HepG2 (cell line): ENCODE results near the gene MT4. TPM values are rescaled to one million over a fixed set of nuclear protein-coding genes. Genes with fewer than 3 reads are reported as not detected.
A peak's percentile ranks its signal among the peaks of the same experiment; 100 is the strongest.

ENCODE experiments used
- ATAC-seq: fragments of 200-7000 bp; cut with Tn5 transposase; 3 replicates; pipeline ENCODE4 v1.9.1; 2020; ENCODE audit warnings: mild to moderate bottlenecking, moderate library complexity
- BruUV-seq: library from RNA; stranded (reverse); fragments of 400-500 nt; replicated peaks from 2 replicates; lab custom pipeline; 2021; lab: Mats Ljungman, UMichigan
- CTCF ChIA-PET: fragments of 300-600 bp; formaldehyde crosslinking; extraction: SDS; loops from one replicate; lab custom pipeline; 2021; ENCODE audit warnings: low total read pairs, inconsistent platforms, low intra/inter-chr PET ratio; lab: Yijun Ruan, JAX
- POLR2A ChIA-PET: fragments of 350-600 bp; sonication (Branson Sonifier 250); formaldehyde crosslinking; loops from one replicate; lab custom pipeline; 2020; ENCODE audit warnings: antibody characterized with exemption, inconsistent platforms; lab: Yijun Ruan, JAX
- DNase-seq: peaks from one replicate; pipeline ENCODE4 v3.0.0-alpha.2; 2015; ENCODE audit warnings: low spot score
- FAIRE-seq: peaks from 3 replicates; lab custom pipeline; 2011; peaks lifted over from hg19 to GRCh38; lab: Jason Lieb, UNC
- H2AFZ ChIP-seq: one replicate; pipeline ENCODE4 v1.6.1; 2011; ENCODE audit warnings: low read length, inconsistent platforms
- H3K27ac ChIP-seq: fragments of 300-600 bp; 3 replicates; pipeline ENCODE4 v1.8.0; 2011; ENCODE audit warnings: mixed run types, mild to moderate bottlenecking, mixed read lengths, low read length, inconsistent platforms; ENCODE audit not compliant: insufficient read depth; ENCODE audit errors: extremely low read length
- H3K27me3 ChIP-seq, 2 experiments: fragments of 200-600 bp in 1 of 2; 2 replicates in 1 of 2; 3 replicates in 1 of 2; pipeline versions ENCODE4 v1.6.0 to v1.8.0; 2011; ENCODE audit warnings: low read length in 2 of 2, mild to moderate bottlenecking in 2 of 2, moderate library complexity in 2 of 2, inconsistent platforms in 1 of 2; ENCODE audit not compliant: insufficient read depth in 2 of 2, control insufficient read depth in 1 of 2
- H3K36me3 ChIP-seq, 2 experiments: fragments of 200-600 bp in 1 of 2; replicated peaks in 1 of 2; 2 replicates in 1 of 2; 3 replicates in 1 of 2; pipeline versions ENCODE4 v1.5.1 to v1.8.0; 2011; ENCODE audit warnings: low read length in 2 of 2, inconsistent platforms in 1 of 2; ENCODE audit not compliant: insufficient read depth in 2 of 2, control insufficient read depth in 1 of 2
- H3K4me1 ChIP-seq: 2 replicates; pipeline ENCODE4 v1.5.1; 2012; ENCODE audit warnings: low read length, inconsistent platforms; ENCODE audit not compliant: insufficient read depth
- H3K4me2 ChIP-seq: 2 replicates; pipeline ENCODE4 v1.6.0; 2011; ENCODE audit warnings: low read depth, low read length, inconsistent platforms
- H3K4me3 ChIP-seq, 3 experiments: fragments of 200-600 bp in 1 of 3; sonication (generic), shearing (Covaris generic) in 1 of 3; replicated peaks in 1 of 3; 2 replicates each; pipeline ENCODE4 v1.5.1; 2011 to 2016; ENCODE audit warnings: low read length in 3 of 3, inconsistent platforms in 2 of 3, low read depth in 2 of 3, mild to moderate bottlenecking in 2 of 3, control low read depth in 1 of 3, mixed read lengths in 1 of 3; ENCODE audit not compliant: insufficient read depth in 1 of 3
- H3K79me2 ChIP-seq: one replicate; pipeline ENCODE4 v1.6.1; 2011; ENCODE audit warnings: low read length, inconsistent platforms; ENCODE audit not compliant: insufficient read depth
- H3K9ac ChIP-seq: 2 replicates; pipeline ENCODE4 v1.6.0; 2011; ENCODE audit warnings: mild to moderate bottlenecking, low read depth, low read length, inconsistent platforms; ENCODE audit not compliant: insufficient read depth
- H3K9me3 ChIP-seq: 2 replicates; pipeline ENCODE4 v1.5.1; 2012; ENCODE audit warnings: mild to moderate bottlenecking, low read length
- H4K20me1 ChIP-seq: 2 replicates; pipeline ENCODE4 v1.6.0; 2011; ENCODE audit warnings: inconsistent platforms, mild to moderate bottlenecking, low read length, moderate library complexity; ENCODE audit not compliant: insufficient read depth
- KLF16 ChIP-seq, 2 experiments: sonication (generic) in 1 of 2; formaldehyde crosslinking in 1 of 2; IDR thresholded peaks; 2 replicates each; pipeline versions ENCODE4 v1.6.1 to v1.8.0; 2016 to 2023; ENCODE audit warnings: missing genetic modification reagents in 2 of 2, missing compliant biosample characterization in 1 of 2
- KLF6 ChIP-seq: IDR thresholded peaks from 2 replicates; pipeline ENCODE4 v1.8.0; 2016; ENCODE audit warnings: missing biosample characterization, missing genetic modification reagents
- MTA3 ChIP-seq: sonication (generic); formaldehyde crosslinking; IDR thresholded peaks from 2 replicates; pipeline ENCODE4 v1.4.0; 2020; ENCODE audit warnings: missing genetic modification reagents
- NCOA2 ChIP-seq: sonication (generic); formaldehyde crosslinking; IDR thresholded peaks from 2 replicates; pipeline ENCODE4 v1.8.0; 2022; ENCODE audit warnings: inconsistent platforms
- NFKBIZ ChIP-seq: IDR thresholded peaks from 2 replicates; pipeline ENCODE4 v1.6.1; 2018; ENCODE audit warnings: missing genetic modification reagents, missing compliant biosample characterization
- THYN1 ChIP-seq: sonication (generic); formaldehyde crosslinking; IDR thresholded peaks from 2 replicates; pipeline ENCODE4 v1.8.1; 2023; ENCODE audit warnings: low read depth, mild to moderate bottlenecking, moderate library complexity, missing genetic modification reagents, borderline replicate concordance
- ZFP36 ChIP-seq: fragments of 150-350 bp; IDR thresholded peaks from 2 replicates; pipeline ENCODE4 v1.6.1; 2018; ENCODE audit warnings: borderline replicate concordance, low read length, low read depth; ENCODE audit not compliant: partially characterized antibody
- ZNF10 ChIP-seq: sonication (generic); formaldehyde crosslinking; IDR thresholded peaks from 2 replicates; pipeline ENCODE4 v1.4.0; 2020; ENCODE audit warnings: mild to moderate bottlenecking, low read depth, missing genetic modification reagents, borderline replicate concordance
- ZNF232 ChIP-seq: sonication (generic); formaldehyde crosslinking; IDR thresholded peaks from 2 replicates; pipeline ENCODE4 v1.4.0; 2020; ENCODE audit warnings: missing genetic modification reagents, borderline replicate concordance
- ZNF292 ChIP-seq: sonication (generic); formaldehyde crosslinking; IDR thresholded peaks from 2 replicates; pipeline ENCODE4 v1.8.1; 2022; ENCODE audit warnings: mild to moderate bottlenecking, low read depth, missing genetic modification reagents, borderline replicate concordance
- ZNF331 ChIP-seq: sonication (generic); formaldehyde crosslinking; IDR thresholded peaks from 2 replicates; pipeline ENCODE4 v1.4.0; 2020; ENCODE audit warnings: missing genetic modification reagents
- ZNF629 ChIP-seq: sonication (generic); formaldehyde crosslinking; conservative IDR thresholded peaks from 2 replicates; pipeline ENCODE4 v1.5.0; 2020; ENCODE audit warnings: missing genetic modification reagents
- ZNF773 ChIP-seq: sonication (generic); formaldehyde crosslinking; IDR thresholded peaks from 2 replicates; pipeline ENCODE4 v1.4.0; 2020; ENCODE audit warnings: missing genetic modification reagents, borderline replicate concordance
- WGBS: methylation state at CpG from one replicate; pipeline ENCODE4 v1.1.6; 2017; ENCODE audit warnings: low lambda C conversion rate; 5-methylcytosine and 5-hydroxymethylcytosine counted together
- in situ Hi-C: cut with HindIII; loops from 2 replicates; pipeline ENCODE4 v1.10.0; 2017; ENCODE audit warnings: low pct_unique_long_range_greater_than_20kb; ENCODE audit not compliant: extremely low pct_ligation_motif_present
- intact Hi-C: fragments of 100-400 bp; cut with micrococcal nuclease; formaldehyde crosslinking; loops from one replicate; pipeline ENCODE4 v1.10.0; 2022; ENCODE audit not compliant: unreplicated experiment
- polyA plus RNA-seq, 8 experiments: library from polyadenylated mRNA; depleted of rRNA in 3 of 8; stranded (reverse) in 7 of 8; unstranded in 1 of 8; fragments of >200 nt; fragmentation: Illumina TruSeq in 4 of 8; extraction: Trizol in 4 of 8; gene quantifications; 2 replicates each; pipeline versions ENCODE4 v1.2.1 to v1.2.3, GENCODE V29; 2011 to 2016; ENCODE audit warnings: low read depth in 4 of 8, missing spikeins in 1 of 8, mixed read lengths in 1 of 8; ENCODE audit not compliant: insufficient read depth in 1 of 8
- total RNA-seq, 5 experiments: library from RNA; depleted of rRNA; stranded (reverse); fragments of >200 nt; fragmentation: Illumina TruSeq; extraction: Trizol; gene quantifications; 2 replicates each; pipeline ENCODE4 v1.2.3, GENCODE V29; 2016; ENCODE audit warnings: low read depth in 1 of 5
- TF ChIP-seq, protein P1 (sequence below): sonication (generic); formaldehyde crosslinking; IDR thresholded peaks from 2 replicates; pipeline ENCODE4 v1.4.0; 2020; ENCODE audit warnings: missing genetic modification reagents, borderline replicate concordance
- TF ChIP-seq, protein P2 (sequence below): sonication (generic); formaldehyde crosslinking; IDR thresholded peaks from 2 replicates; pipeline ENCODE4 v1.4.0; 2020; ENCODE audit warnings: missing genetic modification reagents

MT4 gene
- total and polyA plus RNA-seq, 2 of the 13 experiments (the other 11 are each of a cell fraction or from before 2014, with no cell fraction given) = not detected

DNA sequence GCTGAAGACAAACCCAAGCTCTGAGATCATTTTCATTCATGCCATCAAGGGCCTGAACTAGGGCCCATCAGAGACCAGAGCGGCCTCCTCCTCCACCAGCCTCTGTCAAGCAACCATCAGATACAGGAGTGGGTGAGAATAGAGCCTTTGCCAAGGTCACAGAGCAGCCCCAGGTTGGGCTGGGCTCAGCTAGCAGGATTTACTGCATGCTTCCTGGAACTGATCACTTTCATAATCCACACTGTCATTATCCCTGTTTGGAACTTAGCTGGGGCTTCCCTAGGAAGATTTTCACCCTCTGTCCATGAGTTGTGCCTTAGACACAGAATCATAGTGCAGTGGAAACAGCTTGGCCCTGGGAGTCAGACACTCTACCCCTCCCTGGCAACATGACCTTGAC is 5.1 kb downstream of the MT4 start:
- no peaks in the 10 kb centered on the region for H4K20me1 ChIP-seq
- no peak overlapping the region for H3K4me2 ChIP-seq
- H3K4me3 ChIP-seq = no peak overlapping the region
- H3K9ac ChIP-seq = no peak overlapping the region
- DNase-seq (no peak), ATAC-seq (peak; percentile 59; the same call in 2 of the 3 replicates), FAIRE-seq (no peak)
- TF ChIP-seq, protein P1, sequence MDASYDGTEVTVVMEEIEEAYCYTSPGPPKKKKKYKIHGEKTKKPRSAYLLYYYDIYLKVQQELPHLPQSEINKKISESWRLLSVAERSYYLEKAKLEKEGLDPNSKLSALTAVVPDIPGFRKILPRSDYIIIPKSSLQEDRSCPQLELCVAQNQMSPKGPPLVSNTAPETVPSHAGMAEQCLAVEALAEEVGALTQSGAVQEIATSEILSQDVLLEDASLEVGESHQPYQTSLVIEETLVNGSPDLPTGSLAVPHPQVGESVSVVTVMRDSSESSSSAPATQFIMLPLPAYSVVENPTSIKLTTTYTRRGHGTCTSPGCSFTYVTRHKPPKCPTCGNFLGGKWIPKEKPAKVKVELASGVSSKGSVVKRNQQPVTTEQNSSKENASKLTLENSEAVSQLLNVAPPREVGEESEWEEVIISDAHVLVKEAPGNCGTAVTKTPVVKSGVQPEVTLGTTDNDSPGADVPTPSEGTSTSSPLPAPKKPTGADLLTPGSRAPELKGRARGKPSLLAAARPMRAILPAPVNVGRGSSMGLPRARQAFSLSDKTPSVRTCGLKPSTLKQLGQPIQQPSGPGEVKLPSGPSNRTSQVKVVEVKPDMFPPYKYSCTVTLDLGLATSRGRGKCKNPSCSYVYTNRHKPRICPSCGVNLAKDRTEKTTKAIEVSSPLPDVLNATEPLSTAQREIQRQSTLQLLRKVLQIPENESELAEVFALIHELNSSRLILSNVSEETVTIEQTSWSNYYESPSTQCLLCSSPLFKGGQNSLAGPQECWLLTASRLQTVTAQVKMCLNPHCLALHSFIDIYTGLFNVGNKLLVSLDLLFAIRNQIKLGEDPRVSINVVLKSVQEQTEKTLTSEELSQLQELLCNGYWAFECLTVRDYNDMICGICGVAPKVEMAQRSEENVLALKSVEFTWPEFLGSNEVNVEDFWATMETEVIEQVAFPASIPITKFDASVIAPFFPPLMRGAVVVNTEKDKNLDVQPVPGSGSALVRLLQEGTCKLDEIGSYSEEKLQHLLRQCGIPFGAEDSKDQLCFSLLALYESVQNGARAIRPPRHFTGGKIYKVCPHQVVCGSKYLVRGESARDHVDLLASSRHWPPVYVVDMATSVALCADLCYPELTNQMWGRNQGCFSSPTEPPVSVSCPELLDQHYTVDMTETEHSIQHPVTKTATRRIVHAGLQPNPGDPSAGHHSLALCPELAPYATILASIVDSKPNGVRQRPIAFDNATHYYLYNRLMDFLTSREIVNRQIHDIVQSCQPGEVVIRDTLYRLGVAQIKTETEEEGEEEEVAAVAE (CRISPR knock-in tag) = no peak
- peak; percentile 91 for TF ChIP-seq ZNF331 (CRISPR knock-in tag)
- H3K27me3 ChIP-seq = peaks cover 0 to 9% of the 10 kb centered on the region in 2 experiments; a peak in 1 of 5 replicates
- intact Hi-C loops = no loop called here
- H2AFZ ChIP-seq = no peak overlapping the region
- no TSS peak for BruUV-seq
- WGBS = 40% methylated on average over 1 of the region's 1 CpG
- no peak overlapping the region for H3K27ac ChIP-seq
- no peaks in the 10 kb centered on the region for H3K36me3 ChIP-seq
- in situ Hi-C loops = no loop called here
- CTCF ChIA-PET = no interaction called here
- H3K79me2 ChIP-seq = no peaks in the 10 kb centered on the region
- no peaks in the 10 kb centered on the region for H3K4me1 ChIP-seq
- no peaks in the 10 kb centered on the region; the same call in 1 of the 2 replicates for H3K9me3 ChIP-seq
- POLR2A ChIA-PET = no interaction called here

DNA sequence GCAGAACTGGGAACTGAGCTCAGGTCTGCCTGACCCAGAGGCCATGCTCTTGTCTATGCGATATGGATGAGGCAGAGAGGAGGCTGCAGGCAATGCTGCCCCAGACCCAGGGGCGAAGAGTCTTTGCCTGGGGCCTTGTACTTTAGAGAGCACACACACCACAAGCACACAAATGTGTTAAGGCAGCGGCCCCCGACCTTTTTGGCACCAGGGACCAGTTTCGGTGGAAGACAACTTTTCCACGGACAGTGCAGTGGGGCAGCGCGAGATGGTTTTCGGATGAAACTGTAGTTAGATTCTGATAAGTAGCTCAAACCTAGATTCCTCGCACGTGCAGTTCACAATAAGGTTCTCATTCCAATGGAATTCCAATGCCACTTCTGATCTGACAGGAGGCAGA is 6.7 kb downstream of the MT4 start:
- in situ Hi-C loops = no loop called here
- no peak overlapping the region for H3K4me2 ChIP-seq
- no peaks in the 10 kb centered on the region for H4K20me1 ChIP-seq
- CTCF ChIA-PET = no interaction called here
- H3K4me3 ChIP-seq = no peak overlapping the region
- ATAC-seq = peak; percentile 35; the same call in 1 of the 3 replicates
- peaks cover 0 to 6% of the 10 kb centered on the region in 2 experiments; a peak in 1 of 5 replicates for H3K27me3 ChIP-seq
- 64% methylated on average over 10 of the region's 11 CpGs for WGBS
- no peaks in the 10 kb centered on the region for H3K79me2 ChIP-seq
- no peaks in the 10 kb centered on the region; the same call in 1 of the 2 replicates for H3K9me3 ChIP-seq
- no peaks in the 10 kb centered on the region for H3K36me3 ChIP-seq
- no peak overlapping the region for H3K9ac ChIP-seq
- no peak overlapping the region for H2AFZ ChIP-seq
- BruUV-seq = no TSS peak
- intact Hi-C loops = no loop called here
- no peak overlapping the region for H3K27ac ChIP-seq
- POLR2A ChIA-PET = no interaction called here
- DNase-seq = no peak
- H3K4me1 ChIP-seq = no peaks in the 10 kb centered on the region
- FAIRE-seq = no peak
- TF ChIP-seq THYN1 (CRISPR knock-in tag) (no peak), ZNF629 (no peak), MTA3 (CRISPR knock-in tag) (no peak), NCOA2 (no peak), KLF16 (CRISPR knock-in tag; IDR thresholded peaks at IDR 0.05) (no peak), ZNF292 (CRISPR knock-in tag) (no peak), ZNF232 (no peak), ZFP36 (no peak), ZNF10 (CRISPR knock-in tag) (no peak), NFKBIZ (CRISPR knock-in tag) (no peak), ZNF773 (no peak), KLF6 (CRISPR knock-in tag) (no peak)
- TF ChIP-seq, protein P2, sequence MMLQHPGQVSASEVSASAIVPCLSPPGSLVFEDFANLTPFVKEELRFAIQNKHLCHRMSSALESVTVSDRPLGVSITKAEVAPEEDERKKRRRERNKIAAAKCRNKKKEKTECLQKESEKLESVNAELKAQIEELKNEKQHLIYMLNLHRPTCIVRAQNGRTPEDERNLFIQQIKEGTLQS (CRISPR knock-in tag) = no peak
